PC-9 (cell line): ENCODE data around the gene USH2A. TPM values are rescaled to one million over a fixed set of nuclear protein-coding genes. Genes with fewer than 3 reads are reported as not detected.

Experiments used
- BruUV-seq: library from RNA; stranded (reverse); fragments of 400-500 nt; replicated peaks from 2 replicates; lab custom pipeline; 2021; lab: Mats Ljungman, UMichigan
- CTCF ChIA-PET: fragments of 300-600 bp; sonication (Branson Sonifier 250); formaldehyde crosslinking; loops from one replicate; lab custom pipeline; 2022; ENCODE audit warnings: antibody characterized with exemption; lab: Charles Lee
- POLR2A ChIA-PET: fragments of 300-600 bp; sonication (Branson Sonifier 250); formaldehyde crosslinking; loops from one replicate; lab custom pipeline; 2022; ENCODE audit warnings: antibody characterized with exemption; ENCODE audit not compliant: unreplicated experiment; lab: Charles Lee
- DNase-seq, 2 experiments: peaks; one replicate each; pipeline versions ENCODE4 v3.0.0 to v3.0.0-alpha.2; 2015 to 2022; ENCODE audit warnings: mixed read lengths in 1 of 2
- H2AFZ ChIP-seq: fragments of 200-600 bp; sonication (generic); 2 replicates; pipeline ENCODE4 v1.8.1; 2017; ENCODE audit warnings: antibody characterized with exemption
- H3F3A ChIP-seq: fragments of 200-600 bp; sonication (generic); 2 replicates; pipeline ENCODE4 v1.8.1; 2017; ENCODE audit warnings: antibody characterized with exemption, mild to moderate bottlenecking, low read depth; ENCODE audit not compliant: insufficient read depth
- H3K27ac ChIP-seq: fragments of 200-600 bp; sonication (generic); 2 replicates; pipeline ENCODE4 v1.6.1; 2016; ENCODE audit warnings: mixed run types
- H3K27me3 ChIP-seq: fragments of 200-600 bp; sonication (generic); 2 replicates; pipeline ENCODE4 v1.6.1; 2016; ENCODE audit warnings: low read depth, mixed run types; ENCODE audit not compliant: insufficient read depth
- H3K36me3 ChIP-seq: fragments of 200-600 bp; sonication (generic); 2 replicates; pipeline ENCODE4 v1.6.1; 2016; ENCODE audit warnings: low read depth, mixed run types
- H3K4me1 ChIP-seq: fragments of 200-600 bp; sonication (generic); replicated peaks from 2 replicates; pipeline ENCODE4 v1.6.1; 2016; ENCODE audit warnings: mixed run types; ENCODE audit not compliant: insufficient read depth
- H3K4me2 ChIP-seq: fragments of 200-600 bp; sonication (generic); 2 replicates; pipeline ENCODE4 v1.6.1; 2017; ENCODE audit warnings: mixed run types
- H3K4me3 ChIP-seq: fragments of 200-600 bp; sonication (generic); 2 replicates; pipeline ENCODE4 v1.6.1; 2016; ENCODE audit warnings: mixed run types
- H3K79me2 ChIP-seq: fragments of 200-600 bp; sonication (generic); 2 replicates; pipeline ENCODE4 v1.6.1; 2017; ENCODE audit warnings: low read depth, mixed run types
- H3K9me2 ChIP-seq: fragments of 200-600 bp; sonication (generic); 2 replicates; pipeline ENCODE4 v1.8.1; 2017; ENCODE audit warnings: mild to moderate bottlenecking; ENCODE audit not compliant: insufficient read depth
- H3K9me3 ChIP-seq: fragments of 200-600 bp; sonication (generic); 2 replicates; pipeline ENCODE4 v1.8.1; 2016; ENCODE audit warnings: low read depth; ENCODE audit not compliant: insufficient read depth
- H4K20me1 ChIP-seq: fragments of 200-600 bp; sonication (generic); 2 replicates; pipeline ENCODE4 v1.8.1; 2017; ENCODE audit not compliant: insufficient read depth
- CTCF ChIP-seq: fragments of 200-600 bp; sonication (generic); conservative IDR thresholded peaks from 2 replicates; pipeline ENCODE4 v1.6.1; 2017; ENCODE audit warnings: mixed run types, antibody characterized with exemption, mild to moderate bottlenecking, moderate library complexity
- EZH2 ChIP-seq: fragments of 200-600 bp; sonication (generic); IDR thresholded peaks from 2 replicates; pipeline ENCODE4 v1.8.0; 2017; ENCODE audit warnings: antibody characterized with exemption, low read depth
- intact Hi-C: fragments of 100-400 bp; cut with micrococcal nuclease; formaldehyde crosslinking; loops from one replicate; pipeline ENCODE4 v1.10.0; 2022; ENCODE audit not compliant: unreplicated experiment
- total RNA-seq: library from RNA; stranded (reverse); gene quantifications from 2 replicates; pipeline ENCODE4 v1.2.3, GENCODE V29; 2021

The USH2A gene
- total RNA-seq, 1 experiment from 2014 or later = not detected

GRCh38 chr1:215887627-215888026 is 535.6 kb downstream of the USH2A start:
- H2AFZ ChIP-seq = no peak overlapping the region
- no peaks in the 10 kb centered on the region; the same call in 1 of the 2 replicates for H3F3A ChIP-seq
- no peaks in the 10 kb centered on the region for H3K36me3 ChIP-seq
- no peak overlapping the region for H3K4me3 ChIP-seq
- no peak overlapping the region for H3K4me2 ChIP-seq
- no peak for TF ChIP-seq EZH2
- no peak for TF ChIP-seq CTCF
- H3K4me1 ChIP-seq = no peaks in the 10 kb centered on the region
- H3K27ac ChIP-seq = no peak overlapping the region
- no peaks in the 10 kb centered on the region for H3K27me3 ChIP-seq
- no TSS peak for BruUV-seq
- ChIA-PET CTCF (no interaction called here), POLR2A (interaction anchor here (0.7 kb wide), 1 partner anchor 1909 kb away, joined by 3 read pairs; no protein-coding TSS in a partner anchor)
- H4K20me1 ChIP-seq = no peaks in the 10 kb centered on the region
- H3K9me3 ChIP-seq = no peaks in the 10 kb centered on the region
- no peaks in the 10 kb centered on the region for H3K9me2 ChIP-seq
- DNase-seq = no peak
- intact Hi-C loops = no loop called here
- H3K79me2 ChIP-seq = no peaks in the 10 kb centered on the region

GRCh38 chr1:215883004-215883403 is 540.2 kb downstream of the USH2A start:
- TF ChIP-seq EZH2 (no peak), CTCF (no peak)
- H3K27ac ChIP-seq = no peak overlapping the region
- BruUV-seq = no TSS peak
- H3F3A ChIP-seq = no peaks in the 10 kb centered on the region; the same call in 1 of the 2 replicates
- H3K4me3 ChIP-seq = no peak overlapping the region
- H3K36me3 ChIP-seq = no peaks in the 10 kb centered on the region
- H3K9me2 ChIP-seq = no peaks in the 10 kb centered on the region
- POLR2A ChIA-PET = no interaction called here
- H4K20me1 ChIP-seq = no peaks in the 10 kb centered on the region
- no peak overlapping the region for H2AFZ ChIP-seq
- H3K4me2 ChIP-seq = no peak overlapping the region
- CTCF ChIA-PET = no interaction called here
- H3K27me3 ChIP-seq = no peaks in the 10 kb centered on the region
- intact Hi-C loops = no loop called here
- no peaks in the 10 kb centered on the region for H3K4me1 ChIP-seq
- DNase-seq = no peak
- no peaks in the 10 kb centered on the region for H3K9me3 ChIP-seq
- no peaks in the 10 kb centered on the region for H3K79me2 ChIP-seq

- no peak overlapping the region for H3K4me3 ChIP-seq
- no peak for TF ChIP-seq CTCF
- TF ChIP-seq EZH2 = no peak
- no peak for DNase-seq
- no peaks in the 10 kb centered on the region for H3K9me2 ChIP-seq
- H3K27ac ChIP-seq = no peak overlapping the region
- H4K20me1 ChIP-seq = no peaks in the 10 kb centered on the region
- H2AFZ ChIP-seq = no peak overlapping the region
- intact Hi-C loops = no loop called here
- no peaks in the 10 kb centered on the region for H3K79me2 ChIP-seq
- POLR2A ChIA-PET = no interaction called here
- no peaks in the 10 kb centered on the region for H3K4me1 ChIP-seq
- no peaks in the 10 kb centered on the region for H3K36me3 ChIP-seq
- BruUV-seq = no TSS peak
- H3K4me2 ChIP-seq = no peak overlapping the region
- H3F3A ChIP-seq = no peaks in the 10 kb centered on the region; the same call in 1 of the 2 replicates
- CTCF ChIA-PET = no interaction called here
- no peaks in the 10 kb centered on the region for H3K27me3 ChIP-seq
- H3K9me3 ChIP-seq = no peaks in the 10 kb centered on the region
Observed at GRCh38 chr1:215878843-215879242, 544.4 kb downstream of the USH2A start.
